Measurements from ENCODE around the gene AFF3.

- TF ChIP-seq SNAI2 (CRISPR knock-in tag; IDR thresholded peaks at IDR 0.05) (no peak), RARB (CRISPR knock-in tag; IDR thresholded peaks at IDR 0.05) (no peak), CREB5 (CRISPR knock-in tag; IDR thresholded peaks at IDR 0.05; ENCODE audit: low read depth) (no peak)
- TF ChIP-seq, protein P1, sequence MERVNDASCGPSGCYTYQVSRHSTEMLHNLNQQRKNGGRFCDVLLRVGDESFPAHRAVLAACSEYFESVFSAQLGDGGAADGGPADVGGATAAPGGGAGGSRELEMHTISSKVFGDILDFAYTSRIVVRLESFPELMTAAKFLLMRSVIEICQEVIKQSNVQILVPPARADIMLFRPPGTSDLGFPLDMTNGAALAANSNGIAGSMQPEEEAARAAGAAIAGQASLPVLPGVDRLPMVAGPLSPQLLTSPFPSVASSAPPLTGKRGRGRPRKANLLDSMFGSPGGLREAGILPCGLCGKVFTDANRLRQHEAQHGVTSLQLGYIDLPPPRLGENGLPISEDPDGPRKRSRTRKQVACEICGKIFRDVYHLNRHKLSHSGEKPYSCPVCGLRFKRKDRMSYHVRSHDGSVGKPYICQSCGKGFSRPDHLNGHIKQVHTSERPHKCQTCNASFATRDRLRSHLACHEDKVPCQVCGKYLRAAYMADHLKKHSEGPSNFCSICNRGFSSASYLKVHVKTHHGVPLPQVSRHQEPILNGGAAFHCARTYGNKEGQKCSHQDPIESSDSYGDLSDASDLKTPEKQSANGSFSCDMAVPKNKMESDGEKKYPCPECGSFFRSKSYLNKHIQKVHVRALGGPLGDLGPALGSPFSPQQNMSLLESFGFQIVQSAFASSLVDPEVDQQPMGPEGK (CRISPR knock-in tag; IDR thresholded peaks at IDR 0.05; ENCODE audit: borderline replicate concordance) = no peak
These were observed 571.4 kb downstream of the AFF3 start for GRCh38 chr2:99571021-99571420.

Data from SK-N-SH treated with all-trans-retinoic acid at 6 μM for 48 hours (cell line).